GM19452 (cell line): ENCODE data around the gene RPL13.
"Not testable (repeated sequence)": the region's sequence is repeated elsewhere in the genome, so short reads cannot be mapped to it uniquely, and the experiment has no call there.

Source experiments
- ATAC-seq: cut with Tn5 transposase; IDR thresholded peaks from one replicate; pipeline ENCODE4 v1.9.1; 2021; ENCODE audit not compliant: unreplicated experiment

Gene RPL13

DNA sequence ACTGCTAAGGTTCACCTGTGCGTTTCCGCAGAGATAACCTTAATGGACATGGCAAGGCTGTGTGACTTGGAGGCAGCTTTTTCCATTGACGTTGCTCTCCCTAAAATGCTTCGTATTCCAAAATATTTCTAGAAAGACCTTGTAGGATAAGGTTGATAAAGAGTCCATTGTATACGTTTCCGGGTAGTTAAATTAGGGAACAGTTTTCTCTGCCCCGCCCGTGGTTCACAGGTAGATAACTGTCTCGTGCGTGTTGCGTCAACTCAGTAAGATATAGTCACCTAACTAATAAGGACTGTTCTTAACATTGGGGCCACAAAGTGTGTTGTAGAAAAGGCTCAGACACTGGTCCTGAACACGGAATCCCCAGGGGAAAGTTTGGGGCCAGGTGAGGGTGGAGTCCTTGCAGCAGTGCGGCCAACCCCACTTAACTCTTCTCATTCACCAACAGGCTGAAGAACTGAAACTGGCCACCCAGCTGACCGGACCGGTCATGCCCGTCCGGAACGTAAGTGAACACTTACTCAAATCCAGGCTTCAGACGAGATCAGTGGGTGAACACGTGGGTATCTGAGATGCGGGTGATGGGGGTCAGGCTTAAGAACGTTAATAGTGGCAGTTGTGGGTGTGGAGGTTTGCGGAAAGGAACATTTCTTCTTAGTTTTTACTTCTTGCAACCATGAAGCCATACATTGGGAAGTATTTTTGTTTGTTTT, 1.6 kb downstream of the RPL13 start:
- no peak for ATAC-seq

DNA sequence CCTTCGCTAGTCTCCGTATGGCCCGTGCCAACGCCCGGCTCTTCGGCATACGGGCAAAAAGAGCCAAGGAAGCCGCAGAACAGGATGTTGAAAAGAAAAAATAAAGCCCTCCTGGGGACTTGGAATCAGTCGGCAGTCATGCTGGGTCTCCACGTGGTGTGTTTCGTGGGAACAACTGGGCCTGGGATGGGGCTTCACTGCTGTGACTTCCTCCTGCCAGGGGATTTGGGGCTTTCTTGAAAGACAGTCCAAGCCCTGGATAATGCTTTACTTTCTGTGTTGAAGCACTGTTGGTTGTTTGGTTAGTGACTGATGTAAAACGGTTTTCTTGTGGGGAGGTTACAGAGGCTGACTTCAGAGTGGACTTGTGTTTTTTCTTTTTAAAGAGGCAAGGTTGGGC, 2.5 kb downstream of the RPL13 start:
- no peak for ATAC-seq

DNA sequence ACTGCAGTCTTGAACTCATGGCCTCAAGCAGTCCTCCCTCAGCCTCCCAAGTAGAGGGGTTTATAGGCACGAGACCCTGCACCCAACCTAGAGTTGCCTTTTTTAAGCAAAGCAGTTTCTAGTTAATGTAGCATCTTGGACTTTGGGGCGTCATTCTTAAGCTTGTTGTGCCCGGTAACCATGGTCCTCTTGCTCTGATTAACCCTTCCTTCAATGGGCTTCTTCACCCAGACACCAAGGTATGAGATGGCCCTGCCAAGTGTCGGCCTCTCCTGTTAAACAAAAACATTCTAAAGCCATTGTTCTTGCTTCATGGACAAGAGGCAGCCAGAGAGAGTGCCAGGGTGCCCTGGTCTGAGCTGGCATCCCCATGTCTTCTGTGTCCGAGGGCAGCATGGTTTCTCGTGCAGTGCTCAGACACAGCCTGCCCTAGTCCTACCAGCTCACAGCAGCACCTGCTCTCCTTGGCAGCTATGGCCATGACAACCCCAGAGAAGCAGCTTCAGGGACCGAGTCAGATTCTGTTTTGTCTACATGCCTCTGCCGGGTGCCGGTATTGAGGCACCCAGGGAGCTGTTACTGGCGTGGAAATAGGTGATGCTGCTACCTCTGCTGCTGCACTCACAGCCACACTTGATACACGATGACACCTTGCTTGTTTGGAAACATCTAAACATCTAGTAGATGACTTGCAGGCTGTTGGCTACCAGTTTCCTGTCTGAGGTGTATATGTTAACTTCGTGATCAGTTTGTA, 3.3 kb downstream of the RPL13 start:
- no peak for ATAC-seq

DNA sequence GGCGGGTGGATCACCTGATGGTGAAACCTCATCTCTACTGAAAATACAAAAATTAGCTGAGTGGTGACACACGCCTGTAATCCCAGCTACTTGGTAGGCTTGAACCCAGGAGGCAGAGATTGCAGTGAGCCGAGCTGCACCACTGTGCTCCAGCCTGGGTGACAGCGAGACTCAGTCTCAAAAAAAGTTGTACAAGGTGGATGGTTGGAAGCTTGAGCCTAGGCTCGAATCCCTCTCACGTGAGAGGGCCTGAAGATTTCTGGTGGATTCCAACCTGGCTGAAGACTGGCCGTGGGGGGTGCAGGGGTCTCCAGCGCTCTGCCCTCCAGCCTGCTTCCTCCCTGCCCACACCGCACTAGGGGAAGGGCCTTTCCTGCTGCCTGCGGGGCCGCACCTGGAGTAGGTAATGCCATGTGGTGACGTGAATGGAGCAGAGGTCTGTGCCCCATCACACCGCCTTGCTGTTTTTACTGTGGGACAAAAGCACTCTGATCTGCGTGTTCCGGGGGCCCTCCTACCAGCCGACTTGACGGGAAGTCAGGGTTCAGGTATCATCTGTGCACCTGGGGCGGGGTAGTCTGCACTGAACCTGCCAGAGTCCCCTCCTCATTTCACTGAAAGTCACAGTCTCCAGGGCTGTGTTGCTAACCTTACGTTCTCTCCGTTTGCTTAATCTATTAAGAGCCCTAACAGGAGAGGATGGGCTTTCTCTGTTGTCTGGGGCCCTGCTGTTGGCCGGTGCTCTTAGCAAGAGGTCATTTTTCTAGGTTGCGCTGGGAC, 4.2 kb downstream of the RPL13 start:
- no peak for ATAC-seq

DNA sequence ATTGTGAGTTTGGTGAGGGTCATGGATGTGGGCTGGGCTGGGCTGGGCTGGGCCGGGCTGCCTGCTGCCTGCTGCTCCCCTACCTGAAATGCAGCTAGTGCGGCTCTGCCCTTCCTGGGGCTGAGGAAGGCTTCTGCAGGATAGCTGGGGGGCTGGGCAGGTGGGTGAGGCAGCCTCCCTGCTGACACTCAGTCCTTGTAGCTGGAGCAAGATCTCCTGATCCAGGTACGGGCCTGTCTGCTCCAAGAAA, 4.7 kb downstream of the RPL13 start:
- no peak for ATAC-seq

DNA sequence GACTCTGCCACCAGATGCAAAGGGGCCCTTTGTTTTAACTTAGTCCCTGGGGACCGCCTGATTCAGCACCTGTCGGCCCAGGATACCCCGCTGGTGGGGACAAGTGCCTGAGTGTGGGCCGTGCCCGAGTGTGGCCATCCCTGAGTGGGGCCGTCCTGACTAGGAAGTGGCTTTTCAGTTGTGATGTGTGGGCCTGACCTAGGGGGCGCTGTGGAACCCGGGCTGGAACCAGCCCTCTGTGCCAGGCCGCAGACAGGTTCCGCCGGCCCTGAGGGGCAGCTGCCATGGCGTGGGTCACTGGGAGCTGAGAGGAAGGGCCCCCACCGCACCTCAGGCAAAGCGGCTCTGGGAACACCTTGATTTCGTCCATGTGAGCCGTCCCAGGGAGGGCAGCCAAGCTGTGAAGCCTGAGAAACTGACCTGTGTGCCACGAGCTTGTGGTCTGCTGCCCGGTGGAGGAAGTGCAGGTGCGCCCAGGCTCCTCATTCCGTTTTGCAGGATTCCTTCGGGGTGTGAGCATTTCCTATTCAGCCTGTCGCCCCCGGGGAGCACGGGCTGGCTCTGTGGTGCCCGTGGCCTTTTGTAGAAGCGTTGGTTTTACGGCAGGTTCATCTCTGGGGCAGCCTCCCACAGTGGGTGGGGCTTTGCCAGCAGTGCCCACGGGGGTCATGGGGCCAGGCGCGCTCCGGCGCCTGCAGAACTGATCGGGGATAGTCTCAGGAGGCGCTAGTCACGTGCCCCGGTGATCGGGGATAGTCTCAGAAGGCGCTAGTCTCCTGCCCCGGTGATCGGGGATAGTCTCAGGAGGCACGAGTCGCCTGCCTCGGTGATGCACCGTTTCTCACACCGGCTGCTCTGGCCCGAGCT, 5.3 kb downstream of the RPL13 start:
- ATAC-seq = no peak

DNA sequence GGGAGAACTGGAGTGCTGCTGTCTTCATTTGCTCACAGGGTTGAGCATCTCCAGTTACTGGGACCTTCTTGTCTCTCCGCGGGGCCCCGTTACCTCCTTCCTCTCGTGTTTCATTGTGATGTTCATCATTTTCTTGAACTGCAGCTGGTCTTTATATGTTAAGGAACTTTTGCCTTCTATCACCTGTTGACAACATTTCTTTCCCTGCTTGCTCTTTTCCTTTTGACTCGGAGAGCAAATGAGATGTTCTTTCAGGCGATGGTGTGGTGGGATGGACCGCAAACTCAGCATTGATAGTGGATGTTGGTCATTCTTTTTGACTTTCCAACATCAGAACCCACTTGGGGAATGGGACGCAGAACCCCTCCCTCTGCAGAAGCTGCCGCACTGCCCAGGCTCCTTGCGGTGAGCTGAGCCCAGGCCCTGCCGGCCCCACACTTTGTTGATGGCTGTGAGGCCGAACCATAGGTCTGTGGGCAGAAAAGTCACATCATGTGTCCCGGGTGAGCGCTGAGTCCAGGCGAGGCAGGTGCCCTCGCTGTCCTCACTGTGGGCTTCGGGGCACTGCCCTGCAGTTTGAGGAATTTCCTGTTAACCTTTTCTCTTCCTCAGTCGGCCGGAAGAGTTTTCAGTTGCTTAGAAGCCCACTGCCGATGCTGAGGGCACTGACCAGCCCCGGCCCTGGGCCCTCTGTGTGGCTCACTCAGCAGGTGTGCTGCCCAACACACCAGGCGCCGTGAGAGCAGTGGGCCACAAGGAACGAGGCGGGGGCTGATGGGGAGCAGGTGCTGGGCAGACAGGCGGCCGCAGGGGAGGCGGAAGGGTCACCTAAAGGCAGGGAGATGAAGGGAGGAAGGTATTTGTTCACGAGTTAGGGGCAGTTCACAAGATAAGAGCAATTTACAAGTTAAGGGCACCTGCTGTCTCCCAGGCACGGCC, 7.4 kb downstream of the RPL13 start:
- ATAC-seq = no peak

DNA sequence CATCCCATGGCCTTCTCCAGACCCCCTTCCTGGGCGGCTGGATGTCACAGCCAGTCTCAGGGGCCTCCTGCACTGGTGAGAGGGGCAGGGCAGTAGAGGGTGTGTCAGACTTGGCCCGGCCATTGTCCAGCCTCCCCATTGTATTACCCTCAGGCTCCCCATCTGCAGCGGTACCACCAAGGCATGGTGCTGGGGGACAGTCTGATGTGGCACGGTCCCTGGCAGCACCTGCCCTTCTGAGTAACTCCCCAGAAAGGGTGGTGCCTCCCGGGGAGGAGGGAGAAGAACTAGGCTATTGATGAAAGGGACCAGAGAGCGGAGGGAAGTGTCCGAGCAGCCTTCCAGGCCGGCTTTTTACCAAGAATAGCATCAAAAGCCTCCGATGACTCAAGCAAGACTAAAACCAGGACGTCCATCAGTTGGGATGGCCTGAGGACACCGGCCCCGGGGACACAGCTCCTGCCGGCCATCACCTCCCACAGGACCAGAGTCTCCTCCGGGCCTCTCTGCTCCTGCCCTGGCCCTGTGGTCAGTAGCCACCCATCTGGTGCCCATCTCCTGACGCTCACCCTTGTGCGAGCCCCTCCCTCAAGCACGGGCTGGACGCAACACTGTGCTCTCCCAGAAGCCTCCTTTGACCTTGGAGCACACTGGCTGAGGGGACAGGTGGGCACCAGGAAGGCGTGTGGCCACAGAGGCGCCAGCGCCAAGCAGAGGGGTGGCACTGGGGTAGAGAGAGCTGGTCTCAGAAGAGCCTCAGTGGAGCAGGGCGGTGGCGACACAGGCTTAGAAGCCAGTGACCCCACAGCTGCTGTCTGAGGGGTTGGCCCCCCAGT, 9.2 kb downstream of the RPL13 start:
- no peak for ATAC-seq

DNA sequence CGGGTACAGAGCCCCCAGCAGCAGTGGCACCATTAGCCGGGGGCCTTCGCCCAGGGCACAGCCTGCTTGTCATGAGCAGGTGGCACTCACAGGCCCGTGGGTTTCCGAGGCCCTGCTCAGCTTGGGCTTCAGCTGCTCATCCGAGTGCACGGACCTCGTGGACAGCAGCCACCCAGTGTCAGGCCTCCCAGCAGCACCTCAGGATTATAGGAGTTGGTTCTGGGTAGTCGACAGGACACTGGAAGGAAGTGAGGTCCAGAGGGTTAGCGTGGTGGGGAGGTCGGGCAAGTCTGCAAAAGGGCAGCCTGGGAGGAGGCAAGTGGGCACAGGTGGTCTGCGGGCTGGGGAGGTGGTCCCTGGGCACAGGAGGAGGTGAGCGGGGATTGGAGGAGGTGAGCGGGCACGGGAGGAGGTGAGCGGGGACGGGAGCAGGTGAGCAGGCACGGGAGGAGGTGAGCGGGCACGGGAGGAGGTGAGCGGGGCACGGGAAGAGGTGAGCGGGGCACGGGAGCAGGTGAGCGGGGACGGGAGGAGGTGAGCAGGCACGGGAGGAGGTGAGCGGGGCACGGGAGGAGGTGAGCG, 10.0 kb downstream of the RPL13 start:
- no peak for ATAC-seq

DNA sequence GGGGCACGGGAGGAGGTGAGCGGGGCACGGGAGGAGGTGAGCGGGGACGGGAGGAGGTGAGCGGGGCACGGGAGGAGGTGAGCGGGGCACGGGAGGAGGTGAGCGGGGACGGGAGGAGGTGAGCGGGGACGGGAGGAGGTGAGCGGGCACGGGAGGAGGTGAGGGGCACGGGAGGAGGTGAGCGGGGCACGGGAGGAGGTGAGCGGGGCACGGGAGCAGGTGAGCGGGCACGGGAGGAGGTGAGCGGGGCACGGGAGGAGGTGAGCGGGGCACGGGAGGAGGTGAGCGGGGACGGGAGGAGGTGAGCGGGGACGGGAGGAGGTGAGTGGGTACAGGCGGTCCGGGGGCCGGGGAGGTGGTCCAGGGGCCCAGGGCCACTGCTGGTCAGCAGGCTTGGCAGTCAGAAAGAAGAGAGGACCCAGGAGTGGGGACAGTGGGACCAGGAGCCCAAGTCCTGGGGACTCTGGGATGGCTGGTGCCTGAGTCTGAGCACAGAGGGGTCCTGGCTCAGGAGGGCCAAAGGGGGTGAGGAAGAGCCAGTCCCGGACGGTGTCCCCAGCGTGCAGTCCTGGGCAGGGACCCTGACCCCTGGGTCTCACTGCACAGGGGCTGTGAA, 10.6 kb downstream of the RPL13 start:
- ATAC-seq = not testable (repeated sequence)

DNA sequence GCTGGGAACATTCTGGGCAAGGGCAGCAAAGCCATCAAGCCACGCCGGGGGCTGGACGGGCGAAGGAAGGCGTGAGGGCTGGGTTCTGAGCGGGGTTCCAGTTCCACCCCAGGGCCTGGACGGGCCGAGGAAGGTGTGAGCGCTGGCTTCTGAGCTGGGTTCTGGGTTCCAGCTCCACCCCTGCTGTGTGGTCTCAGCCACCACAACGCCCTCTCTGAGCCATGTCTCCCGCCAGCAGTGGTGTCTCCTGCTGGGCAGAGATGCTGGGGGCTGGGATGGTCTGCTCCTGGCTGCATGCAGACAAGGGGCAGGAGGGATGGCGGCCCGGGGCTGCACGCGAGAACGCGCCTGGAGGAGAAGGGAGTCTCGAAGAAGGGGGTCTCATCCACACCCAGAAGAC, 11.2 kb downstream of the RPL13 start:
- ATAC-seq = no peak

DNA sequence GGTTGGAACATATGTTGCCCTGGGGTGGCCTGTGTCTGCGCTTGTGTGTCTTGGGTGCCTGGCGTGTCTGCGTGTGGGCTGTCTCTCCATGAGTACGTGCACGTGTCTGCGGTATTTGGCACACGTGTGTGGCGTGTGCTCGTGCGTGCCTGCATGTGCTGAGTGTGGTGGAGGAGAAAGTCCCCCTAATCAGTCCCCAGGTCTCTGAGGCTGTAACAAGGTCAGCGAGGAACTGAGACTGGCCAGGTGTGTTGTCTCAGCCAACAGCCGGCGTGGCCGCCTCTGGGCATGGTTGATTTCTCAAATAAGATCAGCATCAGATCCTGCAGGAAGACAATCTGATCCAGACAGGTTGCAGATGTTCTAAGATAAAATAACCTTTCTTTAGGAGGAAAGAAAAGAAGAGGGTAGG, 11.6 kb downstream of the RPL13 start:
- ATAC-seq = no peak

DNA sequence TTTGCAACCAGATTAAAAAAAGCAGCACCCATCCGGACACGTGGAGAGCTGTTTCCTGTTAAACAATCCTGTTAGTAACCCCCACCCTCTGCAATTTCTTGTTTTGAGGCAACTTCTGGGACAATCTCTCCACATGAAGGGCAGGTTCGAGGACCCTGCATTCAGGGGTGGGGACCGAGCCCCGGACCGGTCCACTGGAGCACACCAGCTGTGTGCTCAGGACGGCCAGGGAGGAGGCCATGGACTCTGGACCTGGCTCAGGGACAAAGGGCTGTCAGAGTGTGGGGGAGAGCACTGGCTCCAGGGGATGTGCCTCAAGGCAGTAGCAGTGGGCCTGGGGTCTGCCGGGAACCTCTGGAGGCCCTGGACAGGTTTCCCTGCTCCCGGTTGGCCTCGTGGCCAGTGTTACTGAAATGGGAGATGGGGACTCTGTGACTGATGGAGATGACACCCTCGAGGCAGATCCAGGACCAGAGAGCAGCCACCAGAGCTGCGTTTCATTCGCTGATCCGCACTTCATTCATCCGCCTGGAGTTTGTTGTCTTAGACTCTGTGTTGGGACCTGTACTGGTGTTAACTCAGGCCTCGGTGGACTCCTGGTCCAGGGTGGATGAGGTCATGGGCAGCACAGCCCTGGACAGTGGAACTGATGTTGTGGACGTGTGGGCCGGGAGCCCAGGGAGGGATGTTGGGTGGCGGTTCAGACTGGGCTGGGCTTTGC, 12.2 kb downstream of the RPL13 start:
- no peak for ATAC-seq

DNA sequence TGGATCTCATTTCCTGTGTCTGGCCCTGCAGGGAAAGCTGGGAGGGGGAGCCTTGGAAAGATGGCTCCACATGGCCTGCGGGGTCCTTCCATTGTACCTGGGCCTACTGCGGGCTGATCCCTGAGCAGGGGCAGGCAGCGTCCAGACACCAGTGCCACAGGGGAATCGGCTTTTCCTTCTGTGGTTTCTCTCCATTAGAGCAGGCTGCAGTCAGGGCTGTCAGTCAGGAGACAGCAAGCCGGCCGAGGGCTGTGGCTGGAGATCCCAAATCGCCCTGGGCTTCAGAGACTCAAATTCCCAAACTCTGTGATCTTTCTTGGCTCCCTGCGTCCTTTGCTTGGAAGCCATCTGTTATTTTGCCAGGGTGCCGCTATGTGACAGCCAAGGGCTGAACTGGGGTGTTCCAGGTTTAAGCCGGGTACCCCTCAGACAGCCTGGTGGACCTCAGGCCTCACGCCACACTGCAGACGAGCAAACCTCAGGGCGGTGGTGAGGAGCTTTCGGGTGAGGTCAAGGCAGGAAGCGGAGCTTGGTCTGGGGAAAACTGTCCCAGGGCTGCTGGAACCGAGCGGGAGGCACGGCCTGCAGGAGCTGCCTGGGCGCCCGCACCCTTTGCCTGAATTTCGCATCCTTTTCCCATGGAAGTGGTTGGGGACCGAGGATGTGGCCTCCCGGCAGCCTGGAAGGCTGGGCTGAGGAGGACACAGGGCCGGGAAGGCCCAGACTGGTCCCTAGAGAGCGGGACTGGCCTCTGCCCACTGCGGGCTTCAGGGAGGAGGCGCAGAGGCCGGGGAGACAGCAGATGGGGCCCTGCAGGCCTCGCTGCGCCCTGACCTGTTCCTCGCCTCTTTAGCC, 13.6 kb downstream of the RPL13 start:
- no peak for ATAC-seq

DNA sequence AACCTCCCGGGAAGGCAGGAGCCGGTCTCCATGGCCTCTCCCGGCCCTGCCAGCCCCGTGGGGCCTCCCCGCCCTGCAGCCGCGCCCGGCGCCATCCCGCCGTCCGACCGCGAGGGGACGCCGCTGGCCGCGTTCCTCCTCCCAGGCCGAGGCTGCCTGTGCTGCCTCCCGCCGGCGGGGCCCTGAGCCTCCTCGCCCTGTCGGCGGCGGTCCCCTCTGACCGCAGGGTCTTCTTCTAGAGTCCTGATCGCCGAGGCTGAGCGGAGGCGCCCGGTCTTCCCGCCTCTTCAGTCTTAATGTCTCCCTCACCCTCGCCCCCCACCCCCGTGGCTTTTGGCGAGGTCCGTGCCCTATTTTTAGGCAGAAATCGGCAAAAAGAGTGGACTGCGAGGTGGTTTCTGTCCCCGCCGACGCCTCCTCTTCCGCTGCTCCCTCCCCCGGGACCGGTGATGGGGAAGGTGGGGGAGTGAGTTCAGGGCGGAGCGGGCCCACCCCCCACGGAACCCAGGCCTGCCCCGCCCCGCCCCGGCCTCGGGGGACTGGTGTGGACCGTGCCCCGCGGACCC, 14.3 kb downstream of the RPL13 start:
- no peak for ATAC-seq
